ENCODE data around the gene AP1S3. TPM values are rescaled to one million over a fixed set of nuclear protein-coding genes. Genes with fewer than 3 reads are reported as not detected.

The AP1S3 gene
- total RNA-seq, 1 experiment from 2014 or later, result 66.3 TPM

DNA sequence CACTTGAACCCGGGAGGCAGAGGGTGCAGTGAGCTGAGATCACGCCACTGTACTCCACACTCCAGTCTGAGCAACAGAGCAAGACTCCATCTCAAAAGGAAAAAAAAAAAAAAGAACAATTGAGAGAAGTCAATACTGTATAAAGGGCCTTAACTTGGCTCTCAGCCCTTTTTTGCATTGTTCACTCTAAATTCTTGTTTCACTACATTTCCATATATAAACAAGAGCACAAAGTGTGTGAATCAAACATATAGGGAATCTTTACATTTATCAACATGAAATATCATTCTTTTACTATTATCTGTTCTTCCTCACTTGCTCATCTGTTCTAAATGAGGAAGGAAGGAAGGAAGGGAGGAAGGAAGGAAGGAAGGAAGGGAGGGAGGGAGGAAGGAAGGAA, 90.8 kb downstream of the AP1S3 start:
- no peak for TF ChIP-seq REST (IDR thresholded peaks at IDR 0.05; ENCODE audit: insufficient read depth in 1 of 2, low read depth in 2 of 2, low read length in 1 of 2)
- TF ChIP-seq POLR2AphosphoS5 (IDR thresholded peaks at IDR 0.05; ENCODE audit: low read depth, low read length), result no peak
- TF ChIP-seq, protein P1, sequence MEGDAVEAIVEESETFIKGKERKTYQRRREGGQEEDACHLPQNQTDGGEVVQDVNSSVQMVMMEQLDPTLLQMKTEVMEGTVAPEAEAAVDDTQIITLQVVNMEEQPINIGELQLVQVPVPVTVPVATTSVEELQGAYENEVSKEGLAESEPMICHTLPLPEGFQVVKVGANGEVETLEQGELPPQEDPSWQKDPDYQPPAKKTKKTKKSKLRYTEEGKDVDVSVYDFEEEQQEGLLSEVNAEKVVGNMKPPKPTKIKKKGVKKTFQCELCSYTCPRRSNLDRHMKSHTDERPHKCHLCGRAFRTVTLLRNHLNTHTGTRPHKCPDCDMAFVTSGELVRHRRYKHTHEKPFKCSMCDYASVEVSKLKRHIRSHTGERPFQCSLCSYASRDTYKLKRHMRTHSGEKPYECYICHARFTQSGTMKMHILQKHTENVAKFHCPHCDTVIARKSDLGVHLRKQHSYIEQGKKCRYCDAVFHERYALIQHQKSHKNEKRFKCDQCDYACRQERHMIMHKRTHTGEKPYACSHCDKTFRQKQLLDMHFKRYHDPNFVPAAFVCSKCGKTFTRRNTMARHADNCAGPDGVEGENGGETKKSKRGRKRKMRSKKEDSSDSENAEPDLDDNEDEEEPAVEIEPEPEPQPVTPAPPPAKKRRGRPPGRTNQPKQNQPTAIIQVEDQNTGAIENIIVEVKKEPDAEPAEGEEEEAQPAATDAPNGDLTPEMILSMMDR (IDR thresholded peaks at IDR 0.05), result no peak
- no peak for TF ChIP-seq TCF7L2 (IDR thresholded peaks at IDR 0.05; ENCODE audit: low read depth, low read length)
- no peak for TF ChIP-seq SIN3A (IDR thresholded peaks at IDR 0.05; ENCODE audit: borderline replicate concordance, insufficient read depth, low read depth, low read length)
- no peak for DNase-seq (ENCODE audit: low read depth, low spot score)
- Histone ChIP-seq H3K9me3 (ENCODE audit: control insufficient read depth, insufficient read depth, low read depth, low read length) (no peaks in the 10 kb centered on the region), H3K27me3 (ENCODE audit: control insufficient read depth, insufficient read depth, low read length) (no peaks in the 10 kb centered on the region), H3K36me3 (ENCODE audit: control insufficient read depth, insufficient read depth, low read length) (no peaks in the 10 kb centered on the region), H3K27ac (ENCODE audit: low read length) (no peak overlapping the region), H3K4me1 (ENCODE audit: control insufficient read depth, insufficient read depth, low read length) (no peaks in the 10 kb centered on the region), H3K4me3 (ENCODE audit: low read depth in 2 of 2, low read length in 2 of 2) (no peak overlapping the region)
- CTCF ChIA-PET, result no interaction called here
- BruUV-seq (replicated peaks), result no TSS peak
- in situ Hi-C loops (cut with HindIII; ENCODE audit: low pct_unique_long_range_greater_than_20kb, low sequenced_read_pairs), result no loop called here
- no peak for ATAC-seq
- intact Hi-C loops (cut with micrococcal nuclease; ENCODE audit: unreplicated experiment), result no loop called here
- POLR2A ChIA-PET, result no interaction called here

- no peak for TF ChIP-seq TCF7L2 (IDR thresholded peaks at IDR 0.05; ENCODE audit: low read depth, low read length)
- no peak for TF ChIP-seq POLR2AphosphoS5 (IDR thresholded peaks at IDR 0.05; ENCODE audit: low read depth, low read length)
- TF ChIP-seq SIN3A (IDR thresholded peaks at IDR 0.05; ENCODE audit: borderline replicate concordance, insufficient read depth, low read depth, low read length), result no peak
- TF ChIP-seq, protein P1 (IDR thresholded peaks at IDR 0.05), result no peak
- TF ChIP-seq REST (IDR thresholded peaks at IDR 0.05; ENCODE audit: insufficient read depth in 1 of 2, low read depth in 2 of 2, low read length in 1 of 2), result no peak
- BruUV-seq (replicated peaks), result no TSS peak
- no peaks in the 10 kb centered on the region for H3K4me1 ChIP-seq (ENCODE audit: control insufficient read depth, insufficient read depth, low read length)
- no peak for ATAC-seq
- ChIA-PET CTCF (interaction anchor here (0.6 kb wide), 1 partner anchor 116 kb away, joined by 3 read pairs; no protein-coding TSS in a partner anchor), POLR2A (no interaction called here)
- DNase-seq (ENCODE audit: low read depth, low spot score), result no peak
- no peaks in the 10 kb centered on the region for H3K36me3 ChIP-seq (ENCODE audit: control insufficient read depth, insufficient read depth, low read length)
- H3K27me3 ChIP-seq (ENCODE audit: control insufficient read depth, insufficient read depth, low read length), result no peaks in the 10 kb centered on the region
- no peaks in the 10 kb centered on the region for H3K9me3 ChIP-seq (ENCODE audit: control insufficient read depth, insufficient read depth, low read depth, low read length)
- H3K4me3 ChIP-seq (ENCODE audit: low read depth in 2 of 2, low read length in 2 of 2), result no peak overlapping the region
- intact Hi-C loops (cut with micrococcal nuclease; ENCODE audit: unreplicated experiment) (no loop called here), in situ Hi-C loops (cut with HindIII; ENCODE audit: low pct_unique_long_range_greater_than_20kb, low sequenced_read_pairs) (no loop called here)
- H3K27ac ChIP-seq (ENCODE audit: low read length), result no peak overlapping the region
Measured at GRCh38 chr2:223744580-223744979, 92.8 kb downstream of the AP1S3 start.
